ENCODE results near the gene PPP2R2D. TPM values are rescaled to one million over a fixed set of nuclear protein-coding genes. Genes with fewer than 3 reads are reported as not detected.

The PPP2R2D gene
- total RNA-seq, 2 experiments from 2014 or later, result 32.6 to 32.9 TPM

- no peak for DNase-seq
- Mint-ChIP-seq H3K36me3 (ENCODE audit: low read depth) (peaks cover 55% of the 10 kb centered on the region), H3K27me3 (no peaks in the 10 kb centered on the region), H3K4me1 (ENCODE audit: low read depth) (peaks cover 50% of the 10 kb centered on the region), H3K4me3 (no peak overlapping the region), H3K27ac (peak overlapping the region; percentile 78), H3K9me3 (no peaks in the 10 kb centered on the region)
- peaks cover 34% of the 10 kb centered on the region for H3K4me1 ChIP-seq (ENCODE audit: insufficient read depth, low read length)
- no peak overlapping the region for H3K4me3 ChIP-seq (ENCODE audit: low read length)
- H3K9me3 ChIP-seq (ENCODE audit: control insufficient read depth in 1 of 2, insufficient read depth in 1 of 2, low read length in 2 of 2), result no peaks in the 10 kb centered on the region
- POLR2A ChIA-PET, result interaction anchor here (1.0 kb wide), 1 partner anchor 27 kb away, joined by 4 read pairs; no protein-coding TSS in a partner anchor
- ATAC-seq (ENCODE audit: poor library complexity), result no peak
- H3K27ac ChIP-seq (ENCODE audit: low read depth in 1 of 2, low read length in 2 of 2), result no peak overlapping the region
- CTCF ChIA-PET, result interaction anchor here (0.5 kb wide), 1 partner anchor 31 kb away, joined by 3 read pairs; no protein-coding TSS in a partner anchor
- no peaks in the 10 kb centered on the region for H3K27me3 ChIP-seq (ENCODE audit: control insufficient read depth in 1 of 2, insufficient read depth in 2 of 2, low read length in 2 of 2)
- no peak for TF ChIP-seq CTCF (IDR thresholded peaks at IDR 0.05)
- intact Hi-C loops (cut with DNase I, micrococcal nuclease), result no loop called here
- H3K36me3 ChIP-seq (ENCODE audit: insufficient read depth, low read length), result peaks cover 43% of the 10 kb centered on the region
Measured at GRCh38 chr10:131934769-131935168, 34.0 kb downstream of the PPP2R2D start.

- H3K9me3 ChIP-seq (ENCODE audit: control insufficient read depth in 1 of 2, insufficient read depth in 1 of 2, low read length in 2 of 2), result no peaks in the 10 kb centered on the region
- H3K27me3 ChIP-seq (ENCODE audit: control insufficient read depth in 1 of 2, insufficient read depth in 2 of 2, low read length in 2 of 2), result no peaks in the 10 kb centered on the region
- Mint-ChIP-seq H3K9me3 (no peaks in the 10 kb centered on the region), H3K27me3 (no peaks in the 10 kb centered on the region), H3K4me1 (ENCODE audit: low read depth) (peaks cover 45% of the 10 kb centered on the region), H3K4me3 (no peak overlapping the region), H3K27ac (peak overlapping the region; percentile 78), H3K36me3 (ENCODE audit: low read depth) (peaks cover 55% of the 10 kb centered on the region)
- DNase-seq, result no peak
- no peak for ATAC-seq (ENCODE audit: poor library complexity)
- ChIA-PET CTCF (no interaction called here), POLR2A (interaction anchor here (1.0 kb wide), 1 partner anchor 28 kb away, joined by 4 read pairs; no protein-coding TSS in a partner anchor)
- H3K4me3 ChIP-seq (ENCODE audit: low read length), result no peak overlapping the region
- H3K27ac ChIP-seq (ENCODE audit: low read depth in 1 of 2, low read length in 2 of 2), result no peak overlapping the region
- H3K4me1 ChIP-seq (ENCODE audit: insufficient read depth, low read length), result peaks cover 32% of the 10 kb centered on the region
- TF ChIP-seq CTCF (IDR thresholded peaks at IDR 0.05), result no peak
- intact Hi-C loops (cut with DNase I, micrococcal nuclease), result no loop called here
- peaks cover 47% of the 10 kb centered on the region for H3K36me3 ChIP-seq (ENCODE audit: insufficient read depth, low read length)
Measured at GRCh38 chr10:131935260-131935659, 34.5 kb downstream of the PPP2R2D start.

- Histone ChIP-seq H3K27me3 (ENCODE audit: control insufficient read depth in 1 of 2, insufficient read depth in 2 of 2, low read length in 2 of 2) (no peaks in the 10 kb centered on the region), H3K36me3 (ENCODE audit: insufficient read depth, low read length) (peaks cover 58% of the 10 kb centered on the region), H3K27ac (ENCODE audit: low read depth in 1 of 2, low read length in 2 of 2) (no peak overlapping the region), H3K9me3 (ENCODE audit: control insufficient read depth in 1 of 2, insufficient read depth in 1 of 2, low read length in 2 of 2) (no peaks in the 10 kb centered on the region), H3K4me1 (ENCODE audit: insufficient read depth, low read length) (peaks cover 24% of the 10 kb centered on the region), H3K4me3 (ENCODE audit: low read length) (no peak overlapping the region)
- CTCF ChIA-PET, result no interaction called here
- peaks cover 35% of the 10 kb centered on the region for H3K4me1 Mint-ChIP-seq (ENCODE audit: low read depth)
- DNase-seq (no peak), ATAC-seq (ENCODE audit: poor library complexity) (no peak)
- intact Hi-C loops (cut with DNase I, micrococcal nuclease), result no loop called here
- H3K27ac Mint-ChIP-seq, result no peak overlapping the region
- no peaks in the 10 kb centered on the region for H3K27me3 Mint-ChIP-seq
- POLR2A ChIA-PET, result interaction anchor here (1.1 kb wide), 1 partner anchor 29 kb away, joined by 3 read pairs; no protein-coding TSS in a partner anchor
- no peak for TF ChIP-seq CTCF (IDR thresholded peaks at IDR 0.05)
- peaks cover 59% of the 10 kb centered on the region for H3K36me3 Mint-ChIP-seq (ENCODE audit: low read depth)
- H3K9me3 Mint-ChIP-seq, result no peaks in the 10 kb centered on the region
- no peak overlapping the region for H3K4me3 Mint-ChIP-seq
Measured at GRCh38 chr10:131936294-131936693, 35.5 kb downstream of the PPP2R2D start.

Data from CD4-positive, alpha-beta T cell (primary cell).